SJCRH30 (cell line): ENCODE results near the gene TPRX1. TPM values are rescaled to one million over a fixed set of nuclear protein-coding genes. Genes with fewer than 3 reads are reported as not detected.
"Not testable (repeated sequence)": the region's sequence is repeated elsewhere in the genome, so short reads cannot be mapped to it uniquely, and the experiment has no call there.

Source experiments
- DNase-seq, 2 experiments: peaks; one replicate each; pipeline ENCODE4 v3.0.0-alpha.2; 2015 to 2020
- H3K27ac ChIP-seq: fragments of 250-450 bp; sonication (Bioruptor Pico); 2 replicates; pipeline ENCODE4 v1.5.1; 2020; ENCODE audit warnings: mild to moderate bottlenecking, moderate library complexity
- H3K27me3 ChIP-seq: fragments of 250-450 bp; sonication (Bioruptor Pico); 2 replicates; pipeline ENCODE4 v1.5.1; 2020; ENCODE audit warnings: mild to moderate bottlenecking, moderate library complexity
- H3K36me3 ChIP-seq: fragments of 250-450 bp; sonication (Bioruptor Pico); 2 replicates; pipeline ENCODE4 v1.5.1; 2020; ENCODE audit warnings: mild to moderate bottlenecking, moderate library complexity
- H3K4me1 ChIP-seq: fragments of 250-450 bp; sonication (Bioruptor Pico); 2 replicates; pipeline ENCODE4 v1.5.1; 2020; ENCODE audit warnings: mild to moderate bottlenecking, moderate library complexity
- H3K4me3 ChIP-seq: fragments of 250-450 bp; sonication (Bioruptor Pico); 2 replicates; pipeline ENCODE4 v1.5.1; 2020; ENCODE audit warnings: mild to moderate bottlenecking, moderate library complexity
- H3K9me3 ChIP-seq: fragments of 250-450 bp; sonication (Bioruptor Pico); replicated peaks from 2 replicates; pipeline ENCODE4 v1.5.1; 2020; ENCODE audit warnings: mild to moderate bottlenecking, moderate library complexity
- total RNA-seq: library from RNA; depleted of rRNA; stranded (reverse); fragments of >200 nt; shearing (Covaris generic); gene quantifications from 2 replicates; pipeline ENCODE4 v1.2.3, GENCODE V29; 2014

The TPRX1 gene
- total RNA-seq, 1 experiment from 2014 or later, result not detected

GRCh38 chr19:47789811-47790210, 14.5 kb downstream of the TPRX1 start:
- not testable (repeated sequence) for H3K27me3 ChIP-seq, H3K9me3 ChIP-seq, H3K36me3 ChIP-seq, H3K27ac ChIP-seq, H3K4me3 ChIP-seq, DNase-seq
- peaks cover 14% of the 10 kb centered on the region for H3K4me1 ChIP-seq

- Histone ChIP-seq H3K27ac (peak overlapping the region; percentile 79), H3K36me3 (peaks cover 11% of the 10 kb centered on the region; the same call in 1 of the 2 replicates), H3K4me1 (peaks cover 14% of the 10 kb centered on the region)
- not testable (repeated sequence) for H3K27me3 ChIP-seq, H3K9me3 ChIP-seq, H3K4me3 ChIP-seq
- DNase-seq, result peak in 1 of 2 experiments; percentile 32
Observed at GRCh38 chr19:47787307-47787706, 17.0 kb downstream of the TPRX1 start.

GRCh38 chr19:47786566-47786965, 17.8 kb downstream of the TPRX1 start:
- Histone ChIP-seq H3K27me3 (no peaks in the 10 kb centered on the region), H3K4me3 (no peak overlapping the region), H3K36me3 (peaks cover 11% of the 10 kb centered on the region; the same call in 1 of the 2 replicates), H3K9me3 (no peaks in the 10 kb centered on the region), H3K4me1 (peaks cover 14% of the 10 kb centered on the region), H3K27ac (peak overlapping the region; percentile 79)
- DNase-seq, result peak; percentile 90 to 96

- peaks cover 13% of the 10 kb centered on the region for H3K4me1 ChIP-seq
Observed at GRCh38 chr19:47781590-47782262, 22.6 kb downstream of the TPRX1 start.

GRCh38 chr19:47780215-47780551, 24.2 kb downstream of the TPRX1 start:
- H3K27ac ChIP-seq, result no peak overlapping the region
- H3K4me1 ChIP-seq, result peaks cover 7% of the 10 kb centered on the region
- no peaks in the 10 kb centered on the region for H3K27me3 ChIP-seq
- no peak overlapping the region for H3K4me3 ChIP-seq
- no peaks in the 10 kb centered on the region for H3K9me3 ChIP-seq
- H3K36me3 ChIP-seq, result peaks cover 7% of the 10 kb centered on the region
- DNase-seq, result no peak

More at GRCh38 chr19:47781590-47782262, 22.6 kb downstream of the TPRX1 start:
- Histone ChIP-seq H3K4me3 (no peak overlapping the region), H3K27ac (no peak overlapping the region), H3K9me3 (no peaks in the 10 kb centered on the region), H3K27me3 (no peaks in the 10 kb centered on the region), H3K36me3 (peaks cover 11% of the 10 kb centered on the region)
- DNase-seq, result no peak

- Histone ChIP-seq H3K27ac (no peak overlapping the region), H3K4me3 (peak overlapping the region; percentile 78), H3K4me1 (peaks cover 7% of the 10 kb centered on the region), H3K9me3 (no peaks in the 10 kb centered on the region), H3K27me3 (no peaks in the 10 kb centered on the region), H3K36me3 (peaks cover 5% of the 10 kb centered on the region)
- no peak for DNase-seq
Observed at GRCh38 chr19:47779524-47780214, 24.7 kb downstream of the TPRX1 start.

GRCh38 chr19:47778954-47779351, 25.4 kb downstream of the TPRX1 start:
- Histone ChIP-seq H3K9me3 (no peaks in the 10 kb centered on the region), H3K36me3 (peaks cover 2% of the 10 kb centered on the region), H3K27ac (peak overlapping the region; percentile 97; the same call in 1 of the 2 replicates), H3K27me3 (no peaks in the 10 kb centered on the region), H3K4me1 (peaks cover 11% of the 10 kb centered on the region), H3K4me3 (peak overlapping the region; percentile 78)
- DNase-seq, result no peak

- Histone ChIP-seq H3K27me3 (no peaks in the 10 kb centered on the region), H3K9me3 (no peaks in the 10 kb centered on the region), H3K36me3 (no peaks in the 10 kb centered on the region; the same call in none of the 2 replicates), H3K27ac (peak within 1 kb of the TSS; percentile 97), H3K4me3 (peak within 1 kb of the TSS; percentile 78), H3K4me1 (peaks cover 15% of the 10 kb centered on the region)
- DNase-seq, result peak; percentile 75 to 79
Observed at GRCh38 chr19:47778049-47778953, 26.1 kb downstream of the TPRX1 start, which contains the start of gene SELENOW. TSS of gene SELENOW (plus strand) at chr19:47778703. CDS start at chr19:47778786, 83 bp downstream.

GRCh38 chr19:47777245-47778048, 26.9 kb downstream of the TPRX1 start:
- H3K27ac ChIP-seq, H3K27me3 ChIP-seq, H3K9me3 ChIP-seq, DNase-seq, H3K36me3 ChIP-seq: not testable (repeated sequence)
- H3K4me1 ChIP-seq, result peaks cover 15% of the 10 kb centered on the region
- H3K4me3 ChIP-seq, result peak overlapping the region; percentile 78

GRCh38 chr19:47776568-47776967, 27.8 kb downstream of the TPRX1 start:
- no peaks in the 10 kb centered on the region for H3K27me3 ChIP-seq

GRCh38 chr19:47771291-47771690, 33.1 kb downstream of the TPRX1 start:
- H3K27ac ChIP-seq, H3K9me3 ChIP-seq, H3K27me3 ChIP-seq, H3K4me1 ChIP-seq, H3K36me3 ChIP-seq, DNase-seq, H3K4me3 ChIP-seq: not testable (repeated sequence)

More at GRCh38 chr19:47776568-47776967, 27.8 kb downstream of the TPRX1 start:
- DNase-seq, result no peak
- Histone ChIP-seq H3K9me3 (no peaks in the 10 kb centered on the region), H3K36me3 (no peaks in the 10 kb centered on the region; the same call in none of the 2 replicates), H3K27ac (no peak overlapping the region), H3K4me3 (no peak overlapping the region), H3K4me1 (peaks cover 15% of the 10 kb centered on the region)

GRCh38 chr19:47769534-47769933, 34.8 kb downstream of the TPRX1 start:
- no peak overlapping the region for H3K27ac ChIP-seq
- DNase-seq, result no peak
- H3K27me3 ChIP-seq, result no peaks in the 10 kb centered on the region
- no peaks in the 10 kb centered on the region for H3K36me3 ChIP-seq
- no peak overlapping the region for H3K4me3 ChIP-seq
- H3K9me3 ChIP-seq, result no peaks in the 10 kb centered on the region
- peaks cover 18% of the 10 kb centered on the region for H3K4me1 ChIP-seq

- no peaks in the 10 kb centered on the region for H3K36me3 ChIP-seq
- no peak overlapping the region for H3K27ac ChIP-seq
- H3K4me3 ChIP-seq, result no peak overlapping the region
- no peak for DNase-seq
- H3K9me3 ChIP-seq, result no peaks in the 10 kb centered on the region
- peaks cover 11% of the 10 kb centered on the region for H3K4me1 ChIP-seq
- H3K27me3 ChIP-seq, result no peaks in the 10 kb centered on the region
Observed at GRCh38 chr19:47768604-47769003, 35.7 kb downstream of the TPRX1 start.

GRCh38 chr19:47767349-47767748, 37.0 kb downstream of the TPRX1 start:
- Histone ChIP-seq H3K27ac (no peak overlapping the region), H3K36me3 (no peaks in the 10 kb centered on the region), H3K4me3 (no peak overlapping the region), H3K27me3 (no peaks in the 10 kb centered on the region), H3K9me3 (no peaks in the 10 kb centered on the region), H3K4me1 (peaks cover 10% of the 10 kb centered on the region; the same call in 1 of the 2 replicates)
- no peak for DNase-seq
